Panc1 (cell line): ENCODE results near the gene SLIT3. TPM values are rescaled to one million over a fixed set of nuclear protein-coding genes. Genes with fewer than 3 reads are reported as not detected.

ENCODE experiments used
- ATAC-seq: fragments of 200-7000 bp; cut with Tn5 transposase; 2 replicates; pipeline ENCODE4 v1.9.1; 2020; ENCODE audit warnings: mild to moderate bottlenecking, moderate library complexity
- BruUV-seq: library from RNA; stranded (reverse); fragments of 400-500 nt; replicated peaks from 2 replicates; lab custom pipeline; 2021; lab: Mats Ljungman, UMichigan
- CTCF ChIA-PET: fragments of 300-600 bp; sonication (Branson Sonifier 250); formaldehyde crosslinking; loops from one replicate; lab custom pipeline; 2022; ENCODE audit warnings: antibody characterized with exemption; lab: Charles Lee
- POLR2A ChIA-PET: fragments of 300-600 bp; sonication (Branson Sonifier 250); formaldehyde crosslinking; loops from one replicate; lab custom pipeline; 2022; ENCODE audit warnings: antibody characterized with exemption; lab: Charles Lee
- DNase-seq: peaks from one replicate; pipeline ENCODE4 v3.0.0-alpha.2; 2010; ENCODE audit warnings: low read depth, low spot score
- H3K27ac ChIP-seq: 2 replicates; pipeline ENCODE4 v1.5.1; 2011; ENCODE audit warnings: mild to moderate bottlenecking, low read length, inconsistent platforms
- H3K27me3 ChIP-seq: fragments of 200-500 bp; sonication (Bioruptor generic); 2 replicates; pipeline ENCODE4 v1.6.0; 2014; ENCODE audit warnings: low read length, inconsistent platforms; ENCODE audit not compliant: control insufficient read depth, insufficient read depth
- H3K36me3 ChIP-seq: fragments of 200-500 bp; sonication (Bioruptor generic); 2 replicates; pipeline ENCODE4 v1.5.1; 2014; ENCODE audit warnings: inconsistent platforms, mild to moderate bottlenecking, low read length, moderate library complexity; ENCODE audit not compliant: control insufficient read depth, insufficient read depth
- H3K4me1 ChIP-seq: 2 replicates; pipeline ENCODE4 v1.5.1; 2011; ENCODE audit warnings: inconsistent platforms, mild to moderate bottlenecking, low read length, moderate library complexity; ENCODE audit not compliant: control insufficient read depth, insufficient read depth
- H3K4me3 ChIP-seq, 2 experiments: 2 replicates each; pipeline ENCODE4 v1.5.1; 2011 to 2012; ENCODE audit warnings: low read depth in 2 of 2, low read length in 2 of 2, mild to moderate bottlenecking in 2 of 2, inconsistent platforms in 1 of 2, moderate library complexity in 1 of 2
- H3K9me3 ChIP-seq: fragments of 200-500 bp; sonication (Bioruptor generic); 2 replicates; pipeline ENCODE4 v1.5.1; 2014; ENCODE audit warnings: low read depth, mild to moderate bottlenecking, inconsistent platforms, low read length, moderate library complexity; ENCODE audit not compliant: control insufficient read depth, insufficient read depth
- CTCF ChIP-seq: fragments of 450-650 bp; IDR thresholded peaks from 2 replicates; pipeline ENCODE4 v1.5.1; 2017; ENCODE audit warnings: mild to moderate bottlenecking
- POLR2AphosphoS5 ChIP-seq: IDR thresholded peaks from 2 replicates; pipeline ENCODE4 v1.6.1; 2012; ENCODE audit warnings: mild to moderate bottlenecking, low read depth, low read length, moderate library complexity
- REST ChIP-seq, 2 experiments: IDR thresholded peaks; 2 replicates each; pipeline ENCODE4 v1.6.1; 2011 to 2012; ENCODE audit warnings: low read depth in 2 of 2, control low read depth in 1 of 2, low read length in 1 of 2, mild to moderate bottlenecking in 1 of 2, moderate library complexity in 1 of 2; ENCODE audit not compliant: insufficient read depth in 1 of 2
- SIN3A ChIP-seq: IDR thresholded peaks from 2 replicates; pipeline ENCODE4 v1.6.1; 2012; ENCODE audit warnings: low read depth, mild to moderate bottlenecking, low read length, moderate library complexity, borderline replicate concordance; ENCODE audit not compliant: insufficient read depth
- TCF7L2 ChIP-seq: IDR thresholded peaks from 2 replicates; pipeline ENCODE4 v1.6.1; 2011; ENCODE audit warnings: mild to moderate bottlenecking, low read depth, low read length, inconsistent platforms
- in situ Hi-C: cut with HindIII; loops from 2 replicates; pipeline ENCODE4 v1.10.0; 2016; ENCODE audit warnings: low sequenced_read_pairs, low pct_unique_long_range_greater_than_20kb
- intact Hi-C: fragments of 100-400 bp; cut with micrococcal nuclease; formaldehyde crosslinking; loops from one replicate; pipeline ENCODE4 v1.10.0; 2022; ENCODE audit not compliant: unreplicated experiment
- total RNA-seq: library from RNA; stranded (reverse); gene quantifications from one replicate; pipeline ENCODE4 v1.2.1, GENCODE V29; 2021; ENCODE audit not compliant: unreplicated experiment

SLIT3 gene
- total RNA-seq, 1 experiment from 2014 or later: 26.4 TPM

- DNase-seq (no peak), ATAC-seq (no peak)
- Histone ChIP-seq H3K4me1 (no peaks in the 10 kb centered on the region), H3K36me3 (no peaks in the 10 kb centered on the region), H3K9me3 (no peaks in the 10 kb centered on the region), H3K27ac (no peak overlapping the region), H3K27me3 (peaks cover 5% of the 10 kb centered on the region), H3K4me3 (no peak overlapping the region)
- ChIA-PET POLR2A (no interaction called here), CTCF (no interaction called here)
- intact Hi-C loops: no loop called here
- no peak for TF ChIP-seq TCF7L2
- no peak for TF ChIP-seq POLR2AphosphoS5
- no peak for TF ChIP-seq SIN3A
- no peak for TF ChIP-seq CTCF
- TF ChIP-seq REST (IDR thresholded peaks at IDR 0.05; ENCODE audit: insufficient read depth in 1 of 2, low read depth in 2 of 2, low read length in 1 of 2): no peak
- in situ Hi-C loops: no loop called here
- BruUV-seq: no TSS peak
Measured at GRCh38 chr5:168833936-168834335, 467.0 kb downstream of the SLIT3 start.

- Histone ChIP-seq H3K36me3 (no peaks in the 10 kb centered on the region), H3K27me3 (peaks cover 5% of the 10 kb centered on the region), H3K27ac (no peak overlapping the region), H3K4me1 (no peaks in the 10 kb centered on the region), H3K4me3 (no peak overlapping the region), H3K9me3 (no peaks in the 10 kb centered on the region)
- DNase-seq (no peak), ATAC-seq (no peak)
- BruUV-seq: no TSS peak
- POLR2A ChIA-PET: no interaction called here
- intact Hi-C loops (no loop called here), in situ Hi-C loops (no loop called here)
- TF ChIP-seq POLR2AphosphoS5 (no peak), CTCF (no peak), REST (IDR thresholded peaks at IDR 0.05; ENCODE audit: insufficient read depth in 1 of 2, low read depth in 2 of 2, low read length in 1 of 2) (no peak), TCF7L2 (no peak), SIN3A (no peak)
- CTCF ChIA-PET: no interaction called here
Measured at GRCh38 chr5:168833383-168833782, 467.6 kb downstream of the SLIT3 start.
